HepG2 (cell line): Measurements from ENCODE around the gene BCORL1. TPM values are rescaled to one million over a fixed set of nuclear protein-coding genes. Genes with fewer than 3 reads are reported as not detected.

ENCODE experiments used
- ATAC-seq: fragments of 200-7000 bp; cut with Tn5 transposase; 3 replicates; pipeline ENCODE4 v1.9.1; 2020; ENCODE audit warnings: mild to moderate bottlenecking, moderate library complexity
- BruUV-seq: library from RNA; stranded (reverse); fragments of 400-500 nt; replicated peaks from 2 replicates; lab custom pipeline; 2021; lab: Mats Ljungman, UMichigan
- CTCF ChIA-PET: fragments of 300-600 bp; formaldehyde crosslinking; extraction: SDS; loops from one replicate; lab custom pipeline; 2021; ENCODE audit warnings: low total read pairs, inconsistent platforms, low intra/inter-chr PET ratio; lab: Yijun Ruan, JAX
- POLR2A ChIA-PET: fragments of 350-600 bp; sonication (Branson Sonifier 250); formaldehyde crosslinking; loops from one replicate; lab custom pipeline; 2020; ENCODE audit warnings: antibody characterized with exemption, inconsistent platforms; lab: Yijun Ruan, JAX
- DNase-seq: peaks from one replicate; pipeline ENCODE4 v3.0.0-alpha.2; 2015; ENCODE audit warnings: low spot score
- FAIRE-seq: peaks from 3 replicates; lab custom pipeline; 2011; peaks lifted over from hg19 to GRCh38; lab: Jason Lieb, UNC
- H2AFZ ChIP-seq: one replicate; pipeline ENCODE4 v1.6.1; 2011; ENCODE audit warnings: low read length, inconsistent platforms
- H3K27ac ChIP-seq: fragments of 300-600 bp; 3 replicates; pipeline ENCODE4 v1.8.0; 2011; ENCODE audit warnings: mixed run types, mild to moderate bottlenecking, mixed read lengths, low read length, inconsistent platforms; ENCODE audit not compliant: insufficient read depth; ENCODE audit errors: extremely low read length
- H3K27me3 ChIP-seq, 2 experiments: fragments of 200-600 bp in 1 of 2; 2 replicates in 1 of 2; 3 replicates in 1 of 2; pipeline versions ENCODE4 v1.6.0 to v1.8.0; 2011; ENCODE audit warnings: low read length in 2 of 2, mild to moderate bottlenecking in 2 of 2, moderate library complexity in 2 of 2, inconsistent platforms in 1 of 2; ENCODE audit not compliant: insufficient read depth in 2 of 2, control insufficient read depth in 1 of 2
- H3K36me3 ChIP-seq, 2 experiments: fragments of 200-600 bp in 1 of 2; replicated peaks in 1 of 2; 2 replicates in 1 of 2; 3 replicates in 1 of 2; pipeline versions ENCODE4 v1.5.1 to v1.8.0; 2011; ENCODE audit warnings: low read length in 2 of 2, inconsistent platforms in 1 of 2; ENCODE audit not compliant: insufficient read depth in 2 of 2, control insufficient read depth in 1 of 2
- H3K4me1 ChIP-seq: 2 replicates; pipeline ENCODE4 v1.5.1; 2012; ENCODE audit warnings: low read length, inconsistent platforms; ENCODE audit not compliant: insufficient read depth
- H3K4me2 ChIP-seq: 2 replicates; pipeline ENCODE4 v1.6.0; 2011; ENCODE audit warnings: low read depth, low read length, inconsistent platforms
- H3K4me3 ChIP-seq, 3 experiments: fragments of 200-600 bp in 1 of 3; sonication (generic), shearing (Covaris generic) in 1 of 3; replicated peaks in 1 of 3; 2 replicates each; pipeline ENCODE4 v1.5.1; 2011 to 2016; ENCODE audit warnings: low read length in 3 of 3, inconsistent platforms in 2 of 3, low read depth in 2 of 3, mild to moderate bottlenecking in 2 of 3, control low read depth in 1 of 3, mixed read lengths in 1 of 3; ENCODE audit not compliant: insufficient read depth in 1 of 3
- H3K79me2 ChIP-seq: one replicate; pipeline ENCODE4 v1.6.1; 2011; ENCODE audit warnings: low read length, inconsistent platforms; ENCODE audit not compliant: insufficient read depth
- H3K9ac ChIP-seq: 2 replicates; pipeline ENCODE4 v1.6.0; 2011; ENCODE audit warnings: mild to moderate bottlenecking, low read depth, low read length, inconsistent platforms; ENCODE audit not compliant: insufficient read depth
- H3K9me3 ChIP-seq: 2 replicates; pipeline ENCODE4 v1.5.1; 2012; ENCODE audit warnings: mild to moderate bottlenecking, low read length
- H4K20me1 ChIP-seq: 2 replicates; pipeline ENCODE4 v1.6.0; 2011; ENCODE audit warnings: inconsistent platforms, mild to moderate bottlenecking, low read length, moderate library complexity; ENCODE audit not compliant: insufficient read depth
- DBP ChIP-seq: sonication (generic); formaldehyde crosslinking; IDR thresholded peaks from 2 replicates; pipeline ENCODE4 v1.4.0; 2020; ENCODE audit warnings: missing genetic modification reagents; ENCODE audit errors: not compliant biosample characterization
- NR2F2 ChIP-seq: IDR thresholded peaks from 2 replicates; pipeline ENCODE4 v1.6.1; 2012; ENCODE audit warnings: low read depth, inconsistent platforms, borderline replicate concordance
- POGK ChIP-seq: sonication (generic); formaldehyde crosslinking; conservative IDR thresholded peaks from 2 replicates; pipeline ENCODE4 v1.8.0; 2022; ENCODE audit warnings: mild to moderate bottlenecking, moderate library complexity, missing genetic modification reagents
- RELA ChIP-seq: sonication (generic); formaldehyde crosslinking; IDR thresholded peaks from 2 replicates; pipeline ENCODE4 v1.4.0; 2020; ENCODE audit warnings: missing genetic modification reagents
- TAF15 ChIP-seq: fragments of 200-400 bp; formaldehyde crosslinking; IDR thresholded peaks from one replicate; pipeline ENCODE4 v1.6.1; 2018; ENCODE audit warnings: mild to moderate bottlenecking, low read depth, low read length; ENCODE audit not compliant: poor library complexity, severe bottlenecking
- ZNF768 ChIP-seq: sonication (generic); formaldehyde crosslinking; IDR thresholded peaks from 2 replicates; pipeline ENCODE4 v1.4.0; 2020; ENCODE audit warnings: missing genetic modification reagents
- WGBS: methylation state at CpG from one replicate; pipeline ENCODE4 v1.1.6; 2017; ENCODE audit warnings: low lambda C conversion rate; 5-methylcytosine and 5-hydroxymethylcytosine counted together
- in situ Hi-C: cut with HindIII; loops from 2 replicates; pipeline ENCODE4 v1.10.0; 2017; ENCODE audit warnings: low pct_unique_long_range_greater_than_20kb; ENCODE audit not compliant: extremely low pct_ligation_motif_present
- intact Hi-C: fragments of 100-400 bp; cut with micrococcal nuclease; formaldehyde crosslinking; loops from one replicate; pipeline ENCODE4 v1.10.0; 2022; ENCODE audit not compliant: unreplicated experiment
- polyA plus RNA-seq, 8 experiments: library from polyadenylated mRNA; depleted of rRNA in 3 of 8; stranded (reverse) in 7 of 8; unstranded in 1 of 8; fragments of >200 nt; fragmentation: Illumina TruSeq in 4 of 8; extraction: Trizol in 4 of 8; gene quantifications; 2 replicates each; pipeline versions ENCODE4 v1.2.1 to v1.2.3, GENCODE V29; 2011 to 2016; ENCODE audit warnings: low read depth in 4 of 8, missing spikeins in 1 of 8, mixed read lengths in 1 of 8; ENCODE audit not compliant: insufficient read depth in 1 of 8
- total RNA-seq, 5 experiments: library from RNA; depleted of rRNA; stranded (reverse); fragments of >200 nt; fragmentation: Illumina TruSeq; extraction: Trizol; gene quantifications; 2 replicates each; pipeline ENCODE4 v1.2.3, GENCODE V29; 2016; ENCODE audit warnings: low read depth in 1 of 5

BCORL1 gene
- total and polyA plus RNA-seq, 2 of the 13 experiments (the other 11 are each of a cell fraction or from before 2014, with no cell fraction given): 0.67 to 1.4 TPM

GRCh38 chrX:130060122-130061069 is 78.0 kb downstream of the BCORL1 start (continued):
- TF ChIP-seq DBP (CRISPR knock-in tag) (no peak), POGK (no peak)

- no peak overlapping the region for H3K4me2 ChIP-seq
- BruUV-seq: no TSS peak
- intact Hi-C loops (no loop called here), in situ Hi-C loops (loop anchor here (25.0 kb wide), 1 partner anchor 455 kb away; no protein-coding TSS in a partner anchor)
- H3K79me2 ChIP-seq: no peaks in the 10 kb centered on the region
- ATAC-seq (no peak), FAIRE-seq (no peak), DNase-seq (no peak)
- peaks cover 14% of the 10 kb centered on the region for H3K4me1 ChIP-seq
- no peaks in the 10 kb centered on the region for H4K20me1 ChIP-seq
- no peaks in the 10 kb centered on the region for H3K9me3 ChIP-seq
- H3K36me3 ChIP-seq: no peaks in the 10 kb centered on the region
- H2AFZ ChIP-seq: no peak overlapping the region
- POLR2A ChIA-PET: no interaction called here
- no peak overlapping the region for H3K9ac ChIP-seq
- TF ChIP-seq NR2F2: no peak
- peak; percentile 76 for TF ChIP-seq ZNF768 (CRISPR knock-in tag)
- no peak for TF ChIP-seq TAF15
- TF ChIP-seq RELA (CRISPR knock-in tag): 0 out of 2 replicates have a peak, but pooled peaks have one; percentile 71
- CTCF ChIA-PET: no interaction called here
- H3K27me3 ChIP-seq: no peaks in the 10 kb centered on the region
- H3K4me3 ChIP-seq: no peak overlapping the region
- no CpG with 5 or more reads among the region's 15 CpGs for WGBS
- no peak overlapping the region for H3K27ac ChIP-seq
Observed at GRCh38 chrX:130066975-130067615, 84.7 kb downstream of the BCORL1 start.
